ENCODE measurements around the gene NPHP4. TPM values are rescaled to one million over a fixed set of nuclear protein-coding genes. Genes with fewer than 3 reads are reported as not detected.

Gene NPHP4
- total and polyA plus RNA-seq, 2 experiments from 2014 or later: 6.4 to 12.7 TPM

- Histone ChIP-seq H3K4me1 (ENCODE audit: low read depth) (no peaks in the 10 kb centered on the region), H3K27me3 (peaks cover 11% of the 10 kb centered on the region), H3K36me3 (no peaks in the 10 kb centered on the region), H3K27ac (no peak overlapping the region), H3K9me3 (ENCODE audit: low read depth) (no peaks in the 10 kb centered on the region), H3K4me3 (no peak overlapping the region)
- peak; percentile 70 for TF ChIP-seq CTCF (IDR thresholded peaks at IDR 0.05; ENCODE audit: low read depth, low read length)
- DNase-seq (ENCODE audit: low read depth in 1 of 2, low spot score in 1 of 2): peak; percentile 30 to 56
Observed at GRCh38 chr1:6033986-6034749, 41.9 kb upstream of the NPHP4 start.

- peaks cover 11% of the 10 kb centered on the region for H3K27me3 ChIP-seq
- H3K4me3 ChIP-seq: no peak overlapping the region
- H3K9me3 ChIP-seq (ENCODE audit: low read depth): no peaks in the 10 kb centered on the region
- DNase-seq (ENCODE audit: low read depth in 1 of 2, low spot score in 1 of 2): no peak
- no peaks in the 10 kb centered on the region for H3K36me3 ChIP-seq
- H3K27ac ChIP-seq: no peak overlapping the region
- no peak for TF ChIP-seq CTCF (IDR thresholded peaks at IDR 0.05; ENCODE audit: low read depth, low read length)
- H3K4me1 ChIP-seq (ENCODE audit: low read depth): no peaks in the 10 kb centered on the region
Observed at GRCh38 chr1:6033124-6033523, 40.9 kb upstream of the NPHP4 start.

- TF ChIP-seq CTCF (IDR thresholded peaks at IDR 0.05; ENCODE audit: low read depth, low read length): no peak
- H3K4me3 ChIP-seq: no peak overlapping the region
- no peaks in the 10 kb centered on the region for H3K36me3 ChIP-seq
- DNase-seq (ENCODE audit: low read depth in 1 of 2, low spot score in 1 of 2): no peak
- no peak overlapping the region for H3K27ac ChIP-seq
- H3K4me1 ChIP-seq (ENCODE audit: low read depth): no peaks in the 10 kb centered on the region
- peaks cover 11% of the 10 kb centered on the region for H3K27me3 ChIP-seq
- H3K9me3 ChIP-seq (ENCODE audit: low read depth): no peaks in the 10 kb centered on the region
Observed at GRCh38 chr1:6030547-6031261, 38.5 kb upstream of the NPHP4 start.

GRCh38 chr1:6030132-6030531 is 37.9 kb upstream of the NPHP4 start:
- H3K4me1 ChIP-seq (ENCODE audit: low read depth): no peaks in the 10 kb centered on the region
- H3K36me3 ChIP-seq: no peaks in the 10 kb centered on the region
- no peak for TF ChIP-seq CTCF (IDR thresholded peaks at IDR 0.05; ENCODE audit: low read depth, low read length)
- H3K27me3 ChIP-seq: peaks cover 11% of the 10 kb centered on the region
- no peaks in the 10 kb centered on the region for H3K9me3 ChIP-seq (ENCODE audit: low read depth)
- no peak overlapping the region for H3K4me3 ChIP-seq
- no peak overlapping the region for H3K27ac ChIP-seq
- DNase-seq (ENCODE audit: low read depth in 1 of 2, low spot score in 1 of 2): no peak

GRCh38 chr1:6029351-6029750 is 37.1 kb upstream of the NPHP4 start:
- H3K4me3 ChIP-seq: no peak overlapping the region
- no peak for TF ChIP-seq CTCF (IDR thresholded peaks at IDR 0.05; ENCODE audit: low read depth, low read length)
- no peaks in the 10 kb centered on the region for H3K36me3 ChIP-seq
- no peaks in the 10 kb centered on the region for H3K4me1 ChIP-seq (ENCODE audit: low read depth)
- H3K27me3 ChIP-seq: peaks cover 11% of the 10 kb centered on the region
- H3K9me3 ChIP-seq (ENCODE audit: low read depth): no peaks in the 10 kb centered on the region
- no peak for DNase-seq (ENCODE audit: low read depth in 1 of 2, low spot score in 1 of 2)
- H3K27ac ChIP-seq: no peak overlapping the region

Measured in cardiac muscle cell (in vitro differentiated cells and primary cell).